ENCODE measurements around the gene FADS3. TPM values are rescaled to one million over a fixed set of nuclear protein-coding genes. Genes with fewer than 3 reads are reported as not detected.

Gene FADS3
- total RNA-seq, 1 experiment from 2014 or later, result 50.0 TPM

- no peak for TF ChIP-seq ZNF219 (CRISPR knock-in tag; IDR thresholded peaks at IDR 0.05; ENCODE audit: borderline replicate concordance)
- no peak for TF ChIP-seq RORB (CRISPR knock-in tag; IDR thresholded peaks at IDR 0.05)
- TF ChIP-seq IRF1 (CRISPR knock-in tag; IDR thresholded peaks at IDR 0.05), result no peak
- TF ChIP-seq SP1 (CRISPR knock-in tag; conservative IDR thresholded peaks at IDR 0.05), result no peak
These were observed 4.3 kb upstream of the FADS3 start (continued) for GRCh38 chr11:61895718-61896059.

- Mint-ChIP-seq H3K4me1 (peaks cover 9% of the 10 kb centered on the region), H3K9me3 (no peaks in the 10 kb centered on the region), H3K4me3 (no peak overlapping the region), H3K27me3 (ENCODE audit: low read depth) (0 out of 2 replicates have a peak, but pooled peaks cover under 1% of the 10 kb centered on the region), H3K36me3 (no peaks in the 10 kb centered on the region), H3K27ac (no peak overlapping the region)
- no peak for ATAC-seq
- ChIA-PET POLR2A (no interaction called here), CTCF (interaction anchor here (0.6 to 10.9 kb wide), 6 partner anchors 25 to 213 kb away, joined by 3 to 685 read pairs (median 70); partner anchors contain the start of gene BEST1)
- TF ChIP-seq KAT7 (CRISPR knock-in tag; IDR thresholded peaks at IDR 0.05; ENCODE audit: borderline replicate concordance), result no peak
- TF ChIP-seq NFATC4 (CRISPR knock-in tag; IDR thresholded peaks at IDR 0.05), result no peak
- TF ChIP-seq, protein P1, sequence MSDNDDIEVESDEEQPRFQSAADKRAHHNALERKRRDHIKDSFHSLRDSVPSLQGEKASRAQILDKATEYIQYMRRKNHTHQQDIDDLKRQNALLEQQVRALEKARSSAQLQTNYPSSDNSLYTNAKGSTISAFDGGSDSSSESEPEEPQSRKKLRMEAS (CRISPR knock-in tag; IDR thresholded peaks at IDR 0.05), result no peak
- TF ChIP-seq ELF4 (CRISPR knock-in tag; IDR thresholded peaks at IDR 0.05; ENCODE audit: low read depth), result no peak
- no peak for TF ChIP-seq ZNF317 (CRISPR knock-in tag; IDR thresholded peaks at IDR 0.05; ENCODE audit: borderline replicate concordance, low read depth)
- no peak for TF ChIP-seq ARID4B (CRISPR knock-in tag; IDR thresholded peaks at IDR 0.05; ENCODE audit: borderline replicate concordance)
- no peak for TF ChIP-seq IRF2 (CRISPR knock-in tag; IDR thresholded peaks at IDR 0.05; ENCODE audit: borderline replicate concordance, low read depth)
- TF ChIP-seq TCF7 (CRISPR knock-in tag; IDR thresholded peaks at IDR 0.05; ENCODE audit: low read depth), result no peak
- TF ChIP-seq, protein P2, sequence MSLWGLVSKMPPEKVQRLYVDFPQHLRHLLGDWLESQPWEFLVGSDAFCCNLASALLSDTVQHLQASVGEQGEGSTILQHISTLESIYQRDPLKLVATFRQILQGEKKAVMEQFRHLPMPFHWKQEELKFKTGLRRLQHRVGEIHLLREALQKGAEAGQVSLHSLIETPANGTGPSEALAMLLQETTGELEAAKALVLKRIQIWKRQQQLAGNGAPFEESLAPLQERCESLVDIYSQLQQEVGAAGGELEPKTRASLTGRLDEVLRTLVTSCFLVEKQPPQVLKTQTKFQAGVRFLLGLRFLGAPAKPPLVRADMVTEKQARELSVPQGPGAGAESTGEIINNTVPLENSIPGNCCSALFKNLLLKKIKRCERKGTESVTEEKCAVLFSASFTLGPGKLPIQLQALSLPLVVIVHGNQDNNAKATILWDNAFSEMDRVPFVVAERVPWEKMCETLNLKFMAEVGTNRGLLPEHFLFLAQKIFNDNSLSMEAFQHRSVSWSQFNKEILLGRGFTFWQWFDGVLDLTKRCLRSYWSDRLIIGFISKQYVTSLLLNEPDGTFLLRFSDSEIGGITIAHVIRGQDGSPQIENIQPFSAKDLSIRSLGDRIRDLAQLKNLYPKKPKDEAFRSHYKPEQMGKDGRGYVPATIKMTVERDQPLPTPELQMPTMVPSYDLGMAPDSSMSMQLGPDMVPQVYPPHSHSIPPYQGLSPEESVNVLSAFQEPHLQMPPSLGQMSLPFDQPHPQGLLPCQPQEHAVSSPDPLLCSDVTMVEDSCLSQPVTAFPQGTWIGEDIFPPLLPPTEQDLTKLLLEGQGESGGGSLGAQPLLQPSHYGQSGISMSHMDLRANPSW (CRISPR knock-in tag; conservative IDR thresholded peaks at IDR 0.05; ENCODE audit: low read depth), result no peak
- TF ChIP-seq, protein P3, sequence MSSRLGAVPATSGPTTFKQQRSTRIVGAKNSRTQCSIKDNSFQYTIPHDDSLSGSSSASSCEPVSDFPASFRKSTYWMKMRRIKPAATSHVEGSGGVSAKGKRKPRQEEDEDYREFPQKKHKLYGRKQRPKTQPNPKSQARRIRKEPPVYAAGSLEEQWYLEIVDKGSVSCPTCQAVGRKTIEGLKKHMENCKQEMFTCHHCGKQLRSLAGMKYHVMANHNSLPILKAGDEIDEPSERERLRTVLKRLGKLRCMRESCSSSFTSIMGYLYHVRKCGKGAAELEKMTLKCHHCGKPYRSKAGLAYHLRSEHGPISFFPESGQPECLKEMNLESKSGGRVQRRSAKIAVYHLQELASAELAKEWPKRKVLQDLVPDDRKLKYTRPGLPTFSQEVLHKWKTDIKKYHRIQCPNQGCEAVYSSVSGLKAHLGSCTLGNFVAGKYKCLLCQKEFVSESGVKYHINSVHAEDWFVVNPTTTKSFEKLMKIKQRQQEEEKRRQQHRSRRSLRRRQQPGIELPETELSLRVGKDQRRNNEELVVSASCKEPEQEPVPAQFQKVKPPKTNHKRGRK (CRISPR knock-in tag; IDR thresholded peaks at IDR 0.05; ENCODE audit: borderline replicate concordance), result no peak
- TF ChIP-seq FOXP1 (CRISPR knock-in tag; IDR thresholded peaks at IDR 0.05; ENCODE audit: borderline replicate concordance), result no peak
- no peak for DNase-seq (ENCODE audit: low spot score)
These were observed 3.8 kb upstream of the FADS3 start for GRCh38 chr11:61895046-61895717.
